HG02870 (cell line): ENCODE measurements around the gene NCAPH2.
"Not testable (repeated sequence)": the region's sequence is repeated elsewhere in the genome, so short reads cannot be mapped to it uniquely, and the experiment has no call there.

ENCODE experiments used
- ATAC-seq: cut with Tn5 transposase; IDR thresholded peaks from one replicate; pipeline ENCODE4 v1.9.1; 2021; ENCODE audit warnings: mild to moderate bottlenecking, moderate library complexity; ENCODE audit not compliant: unreplicated experiment

The NCAPH2 gene

GRCh38 chr22:50528682-50529415 is 20.8 kb downstream of the NCAPH2 start:
- no peak for ATAC-seq

GRCh38 chr22:50529416-50529896 is 21.4 kb downstream of the NCAPH2 start:
- no peak for ATAC-seq

GRCh38 chr22:50529897-50530579 is 22.0 kb downstream of the NCAPH2 start, which contains the start of gene TYMP:
Gene TYMP, minus strand, starts transcription at chr22:50530012. Its CDS starts 303 bp downstream, at chr22:50529709.
- no peak for ATAC-seq

GRCh38 chr22:50530580-50530876 is 22.5 kb downstream of the NCAPH2 start:
- no peak for ATAC-seq

GRCh38 chr22:50530877-50531545 is 23.0 kb downstream of the NCAPH2 start:
- no peak for ATAC-seq

- ATAC-seq, result no peak
Measured at GRCh38 chr22:50531546-50531961, 23.5 kb downstream of the NCAPH2 start.

- ATAC-seq, result no peak
Measured at GRCh38 chr22:50531962-50532674, 24.1 kb downstream of the NCAPH2 start.

GRCh38 chr22:50532824-50533796 is 25.1 kb downstream of the NCAPH2 start:
- ATAC-seq, result no peak

- ATAC-seq, result not testable (repeated sequence)
Measured at GRCh38 chr22:50533856-50534711, 26.1 kb downstream of the NCAPH2 start.

- ATAC-seq, result no peak
Measured at GRCh38 chr22:50535113-50535512, 27.1 kb downstream of the NCAPH2 start.

- no peak for ATAC-seq
Measured at GRCh38 chr22:50536226-50536625, 28.2 kb downstream of the NCAPH2 start.

GRCh38 chr22:50537765-50538164 is 29.7 kb downstream of the NCAPH2 start:
- ATAC-seq, result no peak

GRCh38 chr22:50540381-50540780 is 32.4 kb downstream of the NCAPH2 start:
- no peak for ATAC-seq

GRCh38 chr22:50541667-50542026 is 33.6 kb downstream of the NCAPH2 start:
- ATAC-seq, result not testable (repeated sequence)

GRCh38 chr22:50542416-50542927 is 34.4 kb downstream of the NCAPH2 start:
- no peak for ATAC-seq

- ATAC-seq, result no peak
Measured at GRCh38 chr22:50544078-50544745, 36.2 kb downstream of the NCAPH2 start.

- no peak for ATAC-seq
Measured at GRCh38 chr22:50544746-50545253, 36.8 kb downstream of the NCAPH2 start.
